ENCODE measurements around the gene PRKAR1A. TPM values are rescaled to one million over a fixed set of nuclear protein-coding genes. Genes with fewer than 3 reads are reported as not detected.

PRKAR1A gene
- total and polyA plus RNA-seq, 11 donors = 192 to 1,392 (median 837) TPM

- Histone ChIP-seq H3K27ac (peak overlapping the region in 8 of 12 donors; percentile 9 to 52 (median 46)), H3K4me3 (no peak overlapping the region), H3K4me1 (peaks cover 0 to 26% (median 15%) of the 10 kb centered on the region in 12 donors), H3K9me3 (no peaks in the 10 kb centered on the region), H3K36me3 (peaks cover 0 to 100% (median 99%) of the 10 kb centered on the region in 9 donors), H3K27me3 (no peaks in the 10 kb centered on the region)
- no peak for ATAC-seq
- 67 to 71% (median 70%) methylated on average over 3 of the region's 3 CpGs for WGBS, 4 donors
- no peak for DNase-seq
- TF ChIP-seq CTCF (IDR thresholded peaks at IDR 0.05) (no peak), POLR2A (IDR thresholded peaks at IDR 0.05) (no peak)
- intact Hi-C loops (cut with DNase I) = loop anchor here in 8 of 10 donors (5.0 to 10.0 kb wide), 5 partner anchors 76 to 229 kb away; no protein-coding TSS in a partner anchor
Observed at GRCh38 chr17:68535922-68536321, 23.7 kb downstream of the PRKAR1A start.

- Histone ChIP-seq H3K27me3 (no peaks in the 10 kb centered on the region), H3K9me3 (no peaks in the 10 kb centered on the region), H3K27ac (peak overlapping the region in 9 of 12 donors; percentile 6 to 60 (median 39)), H3K36me3 (peaks cover 0 to 83% (median 78%) of the 10 kb centered on the region in 9 donors), H3K4me3 (no peak overlapping the region), H3K4me1 (peaks cover 0 to 27% (median 14%) of the 10 kb centered on the region in 12 donors)
- TF ChIP-seq CTCF (IDR thresholded peaks at IDR 0.05) = peak in 7 of 12 donors; percentile 11 to 39 (median 27)
- TF ChIP-seq POLR2A (IDR thresholded peaks at IDR 0.05) = no peak
- peak; percentile 5 to 27 (median 16) for ATAC-seq
- intact Hi-C loops (cut with DNase I) = loop anchor here in 9 of 10 donors (5.0 to 10.0 kb wide), 7 partner anchors 57 to 225 kb away; no protein-coding TSS in a partner anchor
- WGBS, 4 donors = 52 to 57% (median 53%) methylated on average over 19 to 20 of the region's 20 CpGs
- no peak for DNase-seq
Observed at GRCh38 chr17:68539548-68540467, 27.6 kb downstream of the PRKAR1A start.

GRCh38 chr17:68540981-68541380 is 28.8 kb downstream of the PRKAR1A start:
- H3K4me1 ChIP-seq = peaks cover 0 to 30% (median 8%) of the 10 kb centered on the region in 12 donors
- intact Hi-C loops (cut with DNase I) = loop anchor here in 4 of 10 donors (5.0 to 10.0 kb wide), 4 partner anchors 56 to 221 kb away; no protein-coding TSS in a partner anchor
- peaks cover 0 to 78% (median 66%) of the 10 kb centered on the region in 9 donors for H3K36me3 ChIP-seq
- H3K27ac ChIP-seq = peak overlapping the region in 7 of 12 donors; percentile 12 to 60 (median 43)
- DNase-seq (no peak), ATAC-seq (peak in 2 of 4 donors; percentile 10 to 12)
- no peak overlapping the region for H3K4me3 ChIP-seq
- no peaks in the 10 kb centered on the region for H3K9me3 ChIP-seq
- no peaks in the 10 kb centered on the region for H3K27me3 ChIP-seq
- 84 to 93% (median 92%) methylated on average over 6 to 8 of the region's 8 CpGs for WGBS, 4 donors
- no peak for TF ChIP-seq CTCF (IDR thresholded peaks at IDR 0.05)
- no peak for TF ChIP-seq POLR2A (IDR thresholded peaks at IDR 0.05)

GRCh38 chr17:68541816-68542215 is 29.6 kb downstream of the PRKAR1A start:
- TF ChIP-seq CTCF (IDR thresholded peaks at IDR 0.05) = no peak
- Histone ChIP-seq H3K36me3 (peaks cover 0 to 73% (median 58%) of the 10 kb centered on the region in 9 donors), H3K27me3 (no peaks in the 10 kb centered on the region), H3K4me1 (peaks cover 0 to 22% (median 3%) of the 10 kb centered on the region in 12 donors), H3K9me3 (peaks cover 0 to 4% (median 0%) of the 10 kb centered on the region in 12 donors), H3K4me3 (no peak overlapping the region), H3K27ac (no peak overlapping the region)
- intact Hi-C loops (cut with DNase I) = loop anchor here in 4 of 10 donors (5.0 to 10.0 kb wide), 4 partner anchors 55 to 220 kb away; no protein-coding TSS in a partner anchor
- ATAC-seq (peak in 2 of 4 donors; percentile 3 to 11), DNase-seq (no peak)
- 80 to 88% (median 81%) methylated on average over 6 of the region's 6 CpGs for WGBS, 4 donors
